ENCODE measurements around the gene CLBA1.

The CLBA1 gene

GRCh38 chr14:104964546-104964945 lies 21.0 kb upstream of the CLBA1 start:
- no peak for DNase-seq (ENCODE audit: low read depth)
- no peak for TF ChIP-seq CTCF (IDR thresholded peaks at IDR 0.05; ENCODE audit: low read depth, low read length, missing control alignments)
- H3K4me3 ChIP-seq (ENCODE audit: low read depth, low read length), result no peak overlapping the region
- in situ Hi-C loops (cut with HindIII; ENCODE audit: low sequenced_read_pairs), result no loop called here

GRCh38 chr14:104965561-104966231 lies 19.9 kb upstream of the CLBA1 start:
- TF ChIP-seq CTCF (IDR thresholded peaks at IDR 0.05; ENCODE audit: low read depth, low read length, missing control alignments), result no peak
- in situ Hi-C loops (cut with HindIII; ENCODE audit: low sequenced_read_pairs), result no loop called here
- no peak for DNase-seq (ENCODE audit: low read depth)
- H3K4me3 ChIP-seq (ENCODE audit: low read depth, low read length), result no peak overlapping the region

GRCh38 chr14:104966261-104966865 lies 19.2 kb upstream of the CLBA1 start:
- no peak overlapping the region for H3K4me3 ChIP-seq (ENCODE audit: low read depth, low read length)
- TF ChIP-seq CTCF (IDR thresholded peaks at IDR 0.05; ENCODE audit: low read depth, low read length, missing control alignments), result no peak
- in situ Hi-C loops (cut with HindIII; ENCODE audit: low sequenced_read_pairs), result no loop called here
- DNase-seq (ENCODE audit: low read depth), result no peak

- DNase-seq (ENCODE audit: low read depth), result no peak
- no peak for TF ChIP-seq CTCF (IDR thresholded peaks at IDR 0.05; ENCODE audit: low read depth, low read length, missing control alignments)
- in situ Hi-C loops (cut with HindIII; ENCODE audit: low sequenced_read_pairs), result no loop called here
- H3K4me3 ChIP-seq (ENCODE audit: low read depth, low read length), result no peak overlapping the region
These were observed 18.6 kb upstream of the CLBA1 start for GRCh38 chr14:104966981-104967385.

GRCh38 chr14:104967386-104968152 lies 18.0 kb upstream of the CLBA1 start:
- in situ Hi-C loops (cut with HindIII; ENCODE audit: low sequenced_read_pairs), result no loop called here
- TF ChIP-seq CTCF (IDR thresholded peaks at IDR 0.05; ENCODE audit: low read depth, low read length, missing control alignments), result no peak

GRCh38 chr14:104968153-104968527 lies 17.4 kb upstream of the CLBA1 start:
- DNase-seq (ENCODE audit: low read depth), result peak; percentile 39
- in situ Hi-C loops (cut with HindIII; ENCODE audit: low sequenced_read_pairs), result no loop called here
- no peak for TF ChIP-seq CTCF (IDR thresholded peaks at IDR 0.05; ENCODE audit: low read depth, low read length, missing control alignments)
- peak overlapping the region; percentile 43 for H3K4me3 ChIP-seq (ENCODE audit: low read depth, low read length)

More at GRCh38 chr14:104967386-104968152, 18.0 kb upstream of the CLBA1 start:
- no peak for DNase-seq (ENCODE audit: low read depth)
- H3K4me3 ChIP-seq (ENCODE audit: low read depth, low read length), result peak overlapping the region; percentile 43
